ENCODE data around the gene CEACAM16.
"Not testable (repeated sequence)": the region's sequence is repeated elsewhere in the genome, so short reads cannot be mapped to it uniquely, and the experiment has no call there.

CEACAM16 gene

GRCh38 chr19:44668985-44669764 is 29.8 kb upstream of the CEACAM16 start:
- no peak for TF ChIP-seq CTCF (IDR thresholded peaks at IDR 0.05; ENCODE audit: extremely low read depth, missing control alignments)
- no peak for DNase-seq (ENCODE audit: low spot score)

- not testable (repeated sequence) for DNase-seq (ENCODE audit: low spot score)
Measured at GRCh38 chr19:44670027-44670426, 28.9 kb upstream of the CEACAM16 start.

GRCh38 chr19:44671400-44671799 is 27.6 kb upstream of the CEACAM16 start, which contains the start of gene CEACAM19:
CEACAM19 (plus strand) TSS chr19:44671482; CDS start chr19:44671932, 450 bp downstream.
- TF ChIP-seq CTCF (IDR thresholded peaks at IDR 0.05; ENCODE audit: extremely low read depth, missing control alignments) = no peak
- DNase-seq (ENCODE audit: low spot score) = peak; percentile 44

GRCh38 chr19:44672226-44672625 is 26.7 kb upstream of the CEACAM16 start:
- no peak for TF ChIP-seq CTCF (IDR thresholded peaks at IDR 0.05; ENCODE audit: extremely low read depth, missing control alignments)
- no peak for DNase-seq (ENCODE audit: low spot score)

GRCh38 chr19:44673510-44673909 is 25.4 kb upstream of the CEACAM16 start:
- DNase-seq (ENCODE audit: low spot score) = no peak
- TF ChIP-seq CTCF (IDR thresholded peaks at IDR 0.05; ENCODE audit: extremely low read depth, missing control alignments) = no peak

GRCh38 chr19:44675521-44675920 is 23.4 kb upstream of the CEACAM16 start:
- no peak for TF ChIP-seq CTCF (IDR thresholded peaks at IDR 0.05; ENCODE audit: extremely low read depth, missing control alignments)
- DNase-seq (ENCODE audit: low spot score) = no peak

GRCh38 chr19:44677019-44677811 is 21.7 kb upstream of the CEACAM16 start:
- no peak for DNase-seq (ENCODE audit: low spot score)
- no peak for TF ChIP-seq CTCF (IDR thresholded peaks at IDR 0.05; ENCODE audit: extremely low read depth, missing control alignments)

Measured in GM20000 (cell line).